ENCODE data around the gene EXOC4. TPM values are rescaled to one million over a fixed set of nuclear protein-coding genes. Genes with fewer than 3 reads are reported as not detected.

The EXOC4 gene
- total and polyA plus RNA-seq, 2 donors (not counting 1 experiment from before 2014, with no cell fraction given), result 79.6 to 158 TPM

DNA sequence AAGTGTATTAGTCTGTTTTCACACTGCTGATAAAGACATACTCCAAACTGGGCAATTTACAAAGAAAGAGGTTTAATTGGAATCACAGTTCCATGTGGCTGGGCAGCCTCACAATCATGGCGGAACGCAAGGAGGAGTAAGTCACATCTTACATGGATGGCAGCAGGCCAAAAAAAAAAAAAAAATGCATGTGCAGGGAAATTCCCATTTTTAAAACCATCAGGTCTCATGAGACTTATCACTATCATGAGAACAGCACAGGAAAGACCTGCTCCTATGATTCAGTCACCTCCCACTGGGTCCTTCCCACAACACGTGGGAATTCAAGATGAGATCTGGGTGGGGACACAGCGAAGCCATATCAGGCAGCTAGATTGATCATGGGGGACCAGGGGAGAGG, 136.8 kb downstream of the EXOC4 start:
- Histone ChIP-seq H3K9ac (ENCODE audit: insufficient read depth, low read length) (no peak overlapping the region), H3K4me1 (ENCODE audit: control insufficient read depth, extremely low read depth, insufficient read depth, low read length) (no peaks in the 10 kb centered on the region), H3K27me3 (ENCODE audit: control insufficient read depth, insufficient read depth, low read length) (no peaks in the 10 kb centered on the region), H4K20me1 (ENCODE audit: control insufficient read depth, extremely low read depth, insufficient read depth, low read length) (no peaks in the 10 kb centered on the region), H3K27ac (ENCODE audit: insufficient read depth, low read length) (no peak overlapping the region), H3K4me3 (replicated peaks in 1 of 4; ENCODE audit: control extremely low read depth in 1 of 4, insufficient read depth in 1 of 4, low read depth in 3 of 4, low read length in 4 of 4) (no peak overlapping the region), H3K79me2 (ENCODE audit: control insufficient read depth, insufficient read depth, low read length) (no peaks in the 10 kb centered on the region), H3K36me3 (ENCODE audit: control insufficient read depth, insufficient read depth, low read length) (no peaks in the 10 kb centered on the region), H3K9me3 (ENCODE audit: control insufficient read depth, insufficient read depth, low read depth, low read length) (no peaks in the 10 kb centered on the region), H2AFZ (ENCODE audit: low read length) (no peak overlapping the region), H3K4me2 (ENCODE audit: extremely low read depth, insufficient read depth, low read length) (no peak overlapping the region)
- DNase-seq (ENCODE audit: low read depth in 2 of 2), result no peak
- no peak for TF ChIP-seq EZH2 (IDR thresholded peaks at IDR 0.05; ENCODE audit: low read length, missing control alignments)
- TF ChIP-seq, protein P1, sequence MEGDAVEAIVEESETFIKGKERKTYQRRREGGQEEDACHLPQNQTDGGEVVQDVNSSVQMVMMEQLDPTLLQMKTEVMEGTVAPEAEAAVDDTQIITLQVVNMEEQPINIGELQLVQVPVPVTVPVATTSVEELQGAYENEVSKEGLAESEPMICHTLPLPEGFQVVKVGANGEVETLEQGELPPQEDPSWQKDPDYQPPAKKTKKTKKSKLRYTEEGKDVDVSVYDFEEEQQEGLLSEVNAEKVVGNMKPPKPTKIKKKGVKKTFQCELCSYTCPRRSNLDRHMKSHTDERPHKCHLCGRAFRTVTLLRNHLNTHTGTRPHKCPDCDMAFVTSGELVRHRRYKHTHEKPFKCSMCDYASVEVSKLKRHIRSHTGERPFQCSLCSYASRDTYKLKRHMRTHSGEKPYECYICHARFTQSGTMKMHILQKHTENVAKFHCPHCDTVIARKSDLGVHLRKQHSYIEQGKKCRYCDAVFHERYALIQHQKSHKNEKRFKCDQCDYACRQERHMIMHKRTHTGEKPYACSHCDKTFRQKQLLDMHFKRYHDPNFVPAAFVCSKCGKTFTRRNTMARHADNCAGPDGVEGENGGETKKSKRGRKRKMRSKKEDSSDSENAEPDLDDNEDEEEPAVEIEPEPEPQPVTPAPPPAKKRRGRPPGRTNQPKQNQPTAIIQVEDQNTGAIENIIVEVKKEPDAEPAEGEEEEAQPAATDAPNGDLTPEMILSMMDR (conservative IDR thresholded peaks at IDR 0.05 in 1 of 2, IDR thresholded peaks at IDR 0.05 in 1 of 2; ENCODE audit: low read depth in 1 of 2, low read length in 2 of 2), result no peak

DNA sequence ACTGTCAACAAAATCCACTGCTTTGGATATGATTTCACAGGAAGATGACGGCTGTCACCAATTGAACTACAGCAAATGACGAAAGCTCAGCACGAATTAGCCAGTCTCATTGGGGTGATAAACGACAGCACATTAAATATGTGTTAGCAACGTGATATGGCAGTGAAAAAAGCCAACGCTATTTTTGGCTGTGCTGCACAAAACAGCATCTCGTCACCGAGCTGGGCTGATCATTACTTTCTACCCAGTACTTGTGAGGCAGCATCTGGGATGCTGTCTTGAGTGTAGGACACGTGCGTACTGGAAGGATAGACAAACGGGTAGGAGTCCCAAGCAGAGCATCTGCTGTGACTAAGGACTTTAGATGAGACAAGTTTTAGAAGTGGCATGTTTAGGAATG, 138.3 kb downstream of the EXOC4 start:
- Histone ChIP-seq H3K4me3 (replicated peaks in 1 of 4; ENCODE audit: control extremely low read depth in 1 of 4, insufficient read depth in 1 of 4, low read depth in 3 of 4, low read length in 4 of 4) (no peak overlapping the region), H3K9ac (ENCODE audit: insufficient read depth, low read length) (no peak overlapping the region), H4K20me1 (ENCODE audit: control insufficient read depth, extremely low read depth, insufficient read depth, low read length) (no peaks in the 10 kb centered on the region), H3K36me3 (ENCODE audit: control insufficient read depth, insufficient read depth, low read length) (no peaks in the 10 kb centered on the region), H3K27ac (ENCODE audit: insufficient read depth, low read length) (no peak overlapping the region), H3K4me2 (ENCODE audit: extremely low read depth, insufficient read depth, low read length) (no peak overlapping the region), H3K4me1 (ENCODE audit: control insufficient read depth, extremely low read depth, insufficient read depth, low read length) (no peaks in the 10 kb centered on the region), H3K9me3 (ENCODE audit: control insufficient read depth, insufficient read depth, low read depth, low read length) (no peaks in the 10 kb centered on the region), H2AFZ (ENCODE audit: low read length) (no peak overlapping the region), H3K79me2 (ENCODE audit: control insufficient read depth, insufficient read depth, low read length) (no peaks in the 10 kb centered on the region), H3K27me3 (ENCODE audit: control insufficient read depth, insufficient read depth, low read length) (no peaks in the 10 kb centered on the region)
- TF ChIP-seq, protein P1 (conservative IDR thresholded peaks at IDR 0.05 in 1 of 2, IDR thresholded peaks at IDR 0.05 in 1 of 2; ENCODE audit: low read depth in 1 of 2, low read length in 2 of 2), result no peak
- TF ChIP-seq EZH2 (IDR thresholded peaks at IDR 0.05; ENCODE audit: low read length, missing control alignments), result no peak
- no peak for DNase-seq (ENCODE audit: low read depth in 2 of 2)

DNA sequence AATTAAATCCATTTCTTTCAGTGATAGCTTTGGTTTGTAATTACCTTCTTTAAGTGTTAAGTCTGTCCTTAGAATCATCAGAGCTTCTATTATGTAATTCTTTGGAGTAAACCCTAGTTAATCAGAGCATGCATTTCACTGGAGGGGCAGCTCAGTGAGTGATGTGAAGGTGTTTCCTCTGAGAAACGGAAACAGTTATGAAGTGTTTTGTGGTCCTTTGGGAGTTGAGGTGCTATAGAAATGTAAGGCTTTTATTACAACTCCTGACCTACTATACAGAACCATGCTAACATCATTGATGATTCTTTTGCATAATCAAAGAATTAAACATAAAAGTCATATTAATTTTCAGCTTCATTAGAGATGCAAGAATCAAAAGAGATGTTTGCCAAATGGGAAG, 141.5 kb downstream of the EXOC4 start:
- TF ChIP-seq, protein P1 (conservative IDR thresholded peaks at IDR 0.05 in 1 of 2, IDR thresholded peaks at IDR 0.05 in 1 of 2; ENCODE audit: low read depth in 1 of 2, low read length in 2 of 2), result no peak
- TF ChIP-seq EZH2 (IDR thresholded peaks at IDR 0.05; ENCODE audit: low read length, missing control alignments), result no peak
- no peak overlapping the region for H2AFZ ChIP-seq (ENCODE audit: low read length)
- H3K4me3 ChIP-seq (replicated peaks in 1 of 4; ENCODE audit: control extremely low read depth in 1 of 4, insufficient read depth in 1 of 4, low read depth in 3 of 4, low read length in 4 of 4), result no peak overlapping the region
- no peak overlapping the region for H3K9ac ChIP-seq (ENCODE audit: insufficient read depth, low read length)
- H4K20me1 ChIP-seq (ENCODE audit: control insufficient read depth, extremely low read depth, insufficient read depth, low read length), result no peaks in the 10 kb centered on the region
- H3K36me3 ChIP-seq (ENCODE audit: control insufficient read depth, insufficient read depth, low read length), result no peaks in the 10 kb centered on the region
- no peaks in the 10 kb centered on the region for H3K79me2 ChIP-seq (ENCODE audit: control insufficient read depth, insufficient read depth, low read length)
- no peak for DNase-seq (ENCODE audit: low read depth in 2 of 2)
- no peaks in the 10 kb centered on the region for H3K27me3 ChIP-seq (ENCODE audit: control insufficient read depth, insufficient read depth, low read length)
- no peaks in the 10 kb centered on the region for H3K9me3 ChIP-seq (ENCODE audit: control insufficient read depth, insufficient read depth, low read depth, low read length)
- H3K27ac ChIP-seq (ENCODE audit: insufficient read depth, low read length), result no peak overlapping the region
- no peak overlapping the region for H3K4me2 ChIP-seq (ENCODE audit: extremely low read depth, insufficient read depth, low read length)
- no peaks in the 10 kb centered on the region for H3K4me1 ChIP-seq (ENCODE audit: control insufficient read depth, extremely low read depth, insufficient read depth, low read length)

All from fibroblast of lung (primary cell).